Measurements from ENCODE around the gene NOTCH2.

Gene NOTCH2

DNA sequence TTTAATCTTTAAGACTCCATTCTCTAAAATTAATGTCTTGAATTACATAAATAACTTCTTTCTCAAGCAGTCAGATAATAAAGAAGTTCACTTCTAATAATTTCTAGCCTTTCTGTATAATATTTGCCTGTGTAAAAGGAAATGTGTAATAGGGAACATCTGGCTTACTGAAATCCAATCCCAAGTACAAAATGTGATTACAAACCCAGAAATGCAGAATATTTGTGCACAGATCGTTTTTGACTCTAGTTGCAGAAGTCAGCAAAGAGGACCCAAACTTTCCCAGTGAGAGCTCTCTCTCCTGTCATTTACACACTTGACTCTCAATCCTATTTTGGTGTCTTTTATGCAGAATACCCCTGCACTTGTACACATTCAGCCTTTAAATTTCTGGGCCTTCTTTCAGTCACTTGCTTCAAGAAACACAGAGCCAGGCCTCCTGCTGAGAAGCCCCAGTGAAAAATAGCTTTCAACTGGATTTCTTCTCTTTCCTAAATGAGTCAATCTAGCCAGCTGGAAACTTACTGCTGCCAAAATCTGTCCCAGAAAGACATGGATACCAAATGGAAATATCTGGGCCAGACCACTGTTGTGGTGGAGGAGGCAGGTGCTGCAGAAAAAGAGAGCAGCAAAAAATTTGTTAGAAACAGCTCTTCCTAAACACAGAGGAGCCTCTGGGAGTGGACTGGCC, 104.6 kb downstream of the NOTCH2 start:
- TF ChIP-seq, protein P1, sequence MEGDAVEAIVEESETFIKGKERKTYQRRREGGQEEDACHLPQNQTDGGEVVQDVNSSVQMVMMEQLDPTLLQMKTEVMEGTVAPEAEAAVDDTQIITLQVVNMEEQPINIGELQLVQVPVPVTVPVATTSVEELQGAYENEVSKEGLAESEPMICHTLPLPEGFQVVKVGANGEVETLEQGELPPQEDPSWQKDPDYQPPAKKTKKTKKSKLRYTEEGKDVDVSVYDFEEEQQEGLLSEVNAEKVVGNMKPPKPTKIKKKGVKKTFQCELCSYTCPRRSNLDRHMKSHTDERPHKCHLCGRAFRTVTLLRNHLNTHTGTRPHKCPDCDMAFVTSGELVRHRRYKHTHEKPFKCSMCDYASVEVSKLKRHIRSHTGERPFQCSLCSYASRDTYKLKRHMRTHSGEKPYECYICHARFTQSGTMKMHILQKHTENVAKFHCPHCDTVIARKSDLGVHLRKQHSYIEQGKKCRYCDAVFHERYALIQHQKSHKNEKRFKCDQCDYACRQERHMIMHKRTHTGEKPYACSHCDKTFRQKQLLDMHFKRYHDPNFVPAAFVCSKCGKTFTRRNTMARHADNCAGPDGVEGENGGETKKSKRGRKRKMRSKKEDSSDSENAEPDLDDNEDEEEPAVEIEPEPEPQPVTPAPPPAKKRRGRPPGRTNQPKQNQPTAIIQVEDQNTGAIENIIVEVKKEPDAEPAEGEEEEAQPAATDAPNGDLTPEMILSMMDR (IDR thresholded peaks at IDR 0.05; ENCODE audit: borderline replicate concordance, insufficient read depth, low read depth, low read length) = no peak
- no peak overlapping the region for H3K4me3 ChIP-seq (ENCODE audit: low read depth, low read length)

DNA sequence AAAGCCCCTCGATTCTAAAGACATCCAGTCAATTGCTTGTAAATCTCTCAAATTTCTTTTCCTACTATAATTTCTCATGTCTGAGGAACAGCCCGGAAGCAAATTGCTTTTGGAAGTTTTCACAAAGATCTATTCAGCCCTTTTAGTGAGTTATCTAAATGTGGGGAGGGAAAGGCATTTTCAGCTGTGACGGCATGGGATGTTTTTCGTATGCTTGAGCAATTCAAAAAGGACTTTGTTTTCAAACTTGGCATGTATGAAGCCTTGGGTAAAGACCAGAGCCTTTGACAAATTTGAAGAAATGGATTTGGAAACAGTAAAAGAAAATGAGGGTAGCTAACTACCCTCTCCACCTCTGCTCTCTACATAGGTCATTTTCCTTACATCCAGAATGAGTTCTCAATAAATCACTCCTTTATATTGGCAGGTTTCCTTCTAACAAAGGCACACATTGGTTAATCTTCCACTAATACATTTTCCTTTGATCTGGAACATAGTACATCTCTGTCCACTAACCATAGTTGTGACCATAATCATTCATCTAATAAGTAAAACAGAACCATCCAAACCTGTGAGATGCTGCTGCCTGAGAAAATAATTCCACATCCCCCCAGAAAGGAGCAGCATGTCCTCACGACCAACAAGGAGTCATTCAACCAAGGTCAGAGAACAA, 107.0 kb downstream of the NOTCH2 start:
- TF ChIP-seq, protein P1 (IDR thresholded peaks at IDR 0.05; ENCODE audit: borderline replicate concordance, insufficient read depth, low read depth, low read length) = no peak
- no peak overlapping the region for H3K4me3 ChIP-seq (ENCODE audit: low read depth, low read length)

DNA sequence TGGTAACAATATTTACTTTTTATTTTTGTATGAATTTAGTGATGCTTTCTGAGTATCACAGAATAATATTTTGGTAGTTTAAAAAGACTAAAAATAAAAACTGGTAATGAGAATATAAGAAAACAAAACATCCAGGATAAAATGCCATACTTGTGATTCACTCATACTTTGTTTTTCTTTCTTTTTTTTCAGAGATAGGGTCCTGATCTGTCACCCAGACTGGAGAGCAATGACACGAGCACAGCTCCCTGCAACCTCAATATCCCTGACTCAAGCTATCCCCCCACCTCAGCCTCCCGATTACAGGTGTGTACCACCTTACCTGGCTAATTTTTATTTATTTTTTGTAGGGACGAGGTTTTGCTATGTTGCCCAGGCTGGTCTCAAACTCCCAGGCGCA, 109.0 kb downstream of the NOTCH2 start:
- no peak overlapping the region for H3K4me3 ChIP-seq (ENCODE audit: low read depth, low read length)
- TF ChIP-seq, protein P1 (IDR thresholded peaks at IDR 0.05; ENCODE audit: borderline replicate concordance, insufficient read depth, low read depth, low read length) = no peak

DNA sequence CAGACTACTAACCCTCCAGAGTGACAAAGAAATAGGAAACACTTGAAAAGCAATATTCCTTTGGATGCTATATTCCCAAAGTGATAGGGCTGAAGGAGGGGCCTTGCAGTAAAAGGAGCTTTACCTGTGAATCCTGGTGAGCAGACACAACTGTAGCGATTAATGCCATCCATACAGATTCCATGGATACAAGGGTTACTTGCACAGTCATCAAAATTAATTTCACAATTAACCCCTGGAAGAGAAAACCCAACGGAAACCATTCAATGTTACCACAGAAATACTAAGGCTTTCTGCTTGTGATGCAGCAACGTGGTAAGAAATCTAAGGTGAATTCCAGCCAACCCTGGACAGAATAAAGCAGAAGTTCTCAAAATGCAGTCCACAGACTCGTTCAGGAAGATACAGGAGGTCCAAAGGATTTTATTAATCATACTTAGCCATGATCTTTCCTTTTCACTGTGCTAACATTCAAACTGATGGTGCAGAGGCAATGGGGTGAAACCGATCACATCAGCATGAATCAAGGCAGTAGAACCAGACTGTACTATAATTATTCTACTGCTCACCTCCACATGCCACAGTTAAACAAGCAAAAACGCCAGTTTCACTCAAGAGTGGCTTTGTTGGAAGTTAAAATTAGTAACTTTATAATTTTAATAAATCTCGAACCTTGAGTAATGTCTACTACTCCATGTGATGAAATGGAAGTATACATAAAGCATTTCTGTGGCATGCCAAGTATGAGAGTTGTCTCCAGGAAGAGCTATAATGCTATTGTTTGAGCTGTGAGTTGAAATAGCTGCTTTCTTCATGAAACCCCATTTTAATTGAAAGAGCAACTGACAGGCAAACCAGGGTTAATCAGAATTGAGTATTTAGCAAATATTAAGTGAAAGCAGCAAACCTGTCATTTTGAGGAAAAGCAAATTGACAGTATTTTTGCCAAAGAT, 109.9 kb downstream of the NOTCH2 start:
- TF ChIP-seq, protein P1 (IDR thresholded peaks at IDR 0.05; ENCODE audit: borderline replicate concordance, insufficient read depth, low read depth, low read length) = no peak
- no peak overlapping the region for H3K4me3 ChIP-seq (ENCODE audit: low read depth, low read length)

DNA sequence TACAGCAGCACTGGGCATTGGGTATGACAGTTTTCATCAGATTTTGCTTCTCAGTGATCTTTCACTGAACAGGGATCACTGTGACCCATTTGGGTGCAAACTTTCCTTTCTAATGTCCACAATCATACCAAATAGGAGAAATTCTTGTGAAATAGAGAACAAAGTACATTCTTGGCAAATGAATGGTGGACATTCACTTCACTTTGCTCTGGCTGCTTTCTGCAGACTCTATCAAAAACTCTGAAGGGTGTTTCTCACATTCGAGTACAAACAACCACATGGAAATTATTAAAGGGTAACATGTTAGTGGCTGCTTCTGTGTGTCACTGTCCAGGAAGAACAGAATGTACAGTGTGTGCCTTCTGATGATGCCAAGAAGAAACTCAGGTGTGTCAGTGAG, 111.2 kb downstream of the NOTCH2 start:
- H3K4me3 ChIP-seq (ENCODE audit: low read depth, low read length) = no peak overlapping the region
- TF ChIP-seq, protein P1 (IDR thresholded peaks at IDR 0.05; ENCODE audit: borderline replicate concordance, insufficient read depth, low read depth, low read length) = no peak

DNA sequence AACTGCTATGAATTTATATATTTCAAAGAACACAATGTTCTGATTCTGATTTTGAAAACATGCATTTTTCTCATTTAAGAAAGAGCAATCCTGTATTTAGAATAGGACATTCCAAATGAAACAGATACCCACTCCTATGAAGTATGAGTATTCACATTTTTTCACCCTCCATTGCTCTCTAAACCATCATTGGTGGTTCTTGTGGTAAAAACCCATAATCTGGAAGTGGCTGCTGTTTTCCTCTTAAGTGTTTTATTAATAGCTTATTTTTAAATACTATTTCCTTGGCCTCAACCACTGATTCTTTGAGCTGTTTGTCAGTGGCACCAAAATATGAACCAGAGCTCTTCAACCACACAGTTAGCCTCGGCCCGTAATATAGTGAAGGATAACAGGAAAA, 113.2 kb downstream of the NOTCH2 start:
- TF ChIP-seq, protein P1 (IDR thresholded peaks at IDR 0.05; ENCODE audit: borderline replicate concordance, insufficient read depth, low read depth, low read length) = no peak
- no peak overlapping the region for H3K4me3 ChIP-seq (ENCODE audit: low read depth, low read length)

Measured in GM12875 (cell line).